ENCODE measurements around the gene STAG1. TPM values are rescaled to one million over a fixed set of nuclear protein-coding genes. Genes with fewer than 3 reads are reported as not detected.
A peak's percentile ranks its signal among the peaks of the same experiment; 100 is the strongest.
"Not testable (repeated sequence)": the region's sequence is repeated elsewhere in the genome, so short reads cannot be mapped to it uniquely, and the experiment has no call there.

The STAG1 gene
- total RNA-seq, 1 donor from 2014 or later, result 18.4 TPM

DNA sequence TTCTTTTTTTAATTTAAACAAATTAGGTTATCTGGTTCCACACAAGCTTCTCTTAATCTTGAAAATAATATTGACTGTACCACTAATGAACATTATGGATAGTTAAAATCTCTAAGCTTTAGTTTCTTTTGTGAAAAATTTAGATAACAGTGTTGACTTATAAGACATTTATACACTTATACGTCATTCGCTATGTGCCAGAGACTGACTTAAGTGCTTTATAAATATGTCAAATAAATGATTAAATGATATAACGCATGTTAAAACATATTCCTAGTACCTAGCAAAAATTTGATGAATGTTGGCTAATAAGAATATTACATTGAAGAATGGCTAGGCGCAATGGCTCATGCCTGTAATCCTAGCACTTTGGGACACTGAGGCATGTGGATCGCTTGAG is 405.7 kb downstream of the STAG1 start:
- intact Hi-C loops (cut with micrococcal nuclease), result no loop called here

DNA sequence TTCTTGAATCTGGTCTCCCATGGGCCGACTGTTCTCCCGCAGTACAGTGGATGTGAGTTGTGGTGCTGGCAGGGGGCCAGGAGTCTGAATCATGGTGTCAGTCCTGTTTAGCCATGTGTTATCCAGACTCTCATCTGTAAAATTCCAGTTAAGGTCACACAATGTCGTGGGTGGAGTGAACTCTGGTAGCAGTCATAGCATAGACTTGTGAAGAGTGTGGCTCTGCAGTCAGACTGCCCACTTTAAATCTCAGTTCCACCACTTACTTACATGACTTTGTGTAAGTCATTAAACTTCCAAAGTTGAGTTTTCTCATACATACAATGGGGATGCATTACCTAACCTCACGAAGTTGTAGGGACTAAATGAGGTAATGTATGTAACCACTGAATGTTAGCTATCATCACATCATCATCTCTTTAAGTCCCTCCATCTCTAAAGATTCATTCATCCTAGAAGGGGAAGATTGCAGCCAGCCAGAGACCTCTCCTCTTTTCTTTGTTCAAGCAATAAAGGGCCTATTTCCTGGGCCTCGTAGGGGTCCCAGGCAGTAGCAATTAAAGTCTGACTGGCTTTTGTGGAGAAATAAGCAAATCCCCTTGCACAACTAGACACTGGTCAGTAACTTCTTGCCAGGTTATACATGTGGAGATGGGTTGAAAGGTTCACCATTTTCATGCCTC is 408.2 kb downstream of the STAG1 start:
- H3K4me3 ChIP-seq, result no peak overlapping the region
- H3K4me1 ChIP-seq, result peaks cover 15% of the 10 kb centered on the region
- no peak overlapping the region for H3K27ac ChIP-seq (replicated peaks)
- H3K27me3 ChIP-seq (ENCODE audit: low read depth), result no peaks in the 10 kb centered on the region
- H3K36me3 ChIP-seq, result peaks cover 54% of the 10 kb centered on the region
- H3K9me3 ChIP-seq (replicated peaks), result no peaks in the 10 kb centered on the region
- intact Hi-C loops (cut with micrococcal nuclease), result no loop called here
- peak; percentile 79 for DNase-seq
- no peak for TF ChIP-seq CTCF (IDR thresholded peaks at IDR 0.05; ENCODE audit: borderline replicate concordance)

More for the DNA sequence above, 405.7 kb downstream of the STAG1 start:
- H3K4me3 ChIP-seq, result no peak overlapping the region
- no peaks in the 10 kb centered on the region for H3K27me3 ChIP-seq (ENCODE audit: low read depth)
- no peaks in the 10 kb centered on the region for H3K9me3 ChIP-seq (replicated peaks)
- H3K27ac ChIP-seq (replicated peaks), result no peak overlapping the region
- peaks cover 34% of the 10 kb centered on the region for H3K36me3 ChIP-seq
- DNase-seq, result no peak
- no peak for TF ChIP-seq CTCF (IDR thresholded peaks at IDR 0.05; ENCODE audit: borderline replicate concordance)
- peaks cover 32% of the 10 kb centered on the region for H3K4me1 ChIP-seq

GRCh38 chr3:136343446-136343845 is 408.7 kb downstream of the STAG1 start:
- no peaks in the 10 kb centered on the region for H3K9me3 ChIP-seq (replicated peaks)
- H3K27me3 ChIP-seq (ENCODE audit: low read depth), result no peaks in the 10 kb centered on the region
- intact Hi-C loops (cut with micrococcal nuclease), result no loop called here
- peaks cover 53% of the 10 kb centered on the region for H3K36me3 ChIP-seq
- DNase-seq, result no peak
- H3K4me1 ChIP-seq, result peaks cover 15% of the 10 kb centered on the region
- H3K4me3 ChIP-seq, result no peak overlapping the region
- H3K27ac ChIP-seq (replicated peaks), result no peak overlapping the region
- no peak for TF ChIP-seq CTCF (IDR thresholded peaks at IDR 0.05; ENCODE audit: borderline replicate concordance)

DNA sequence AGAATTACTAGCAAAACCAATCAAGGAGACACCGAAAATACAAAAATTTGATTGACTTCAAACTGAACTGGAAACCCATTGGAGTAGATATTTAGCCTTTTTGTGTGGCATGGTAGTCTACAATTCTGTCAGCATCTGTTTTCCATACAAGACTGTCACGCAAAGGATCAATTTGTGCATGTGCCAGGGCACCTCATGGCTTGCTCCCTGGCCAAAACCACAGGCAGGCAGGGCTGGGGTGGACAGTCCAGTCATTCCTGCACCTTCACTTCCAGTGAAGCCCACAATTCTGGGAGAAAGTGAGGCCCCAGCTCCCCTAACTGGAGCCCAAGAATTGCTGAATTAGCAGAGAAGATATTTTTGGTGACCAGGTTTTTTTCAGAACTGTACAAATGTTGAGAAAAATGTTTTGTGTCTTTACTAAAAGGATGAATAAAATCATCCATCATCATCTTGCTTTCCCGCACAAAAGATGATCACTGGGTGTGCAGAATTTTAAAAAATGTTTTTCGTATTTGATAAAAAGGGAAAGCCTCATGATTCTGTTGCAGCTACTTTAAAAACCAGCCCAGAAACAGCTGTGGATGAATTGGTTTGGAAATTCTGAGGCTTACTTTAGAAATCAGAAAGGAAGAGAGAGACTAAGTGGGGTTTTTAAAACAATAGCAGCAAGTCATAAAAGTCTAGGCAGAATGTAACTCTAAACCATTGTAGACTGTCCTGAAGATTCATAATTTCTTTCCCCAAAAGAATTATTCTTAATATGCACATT is 415.7 kb downstream of the STAG1 start:
- Histone ChIP-seq H3K27me3 (ENCODE audit: low read depth) (no peaks in the 10 kb centered on the region), H3K9me3 (replicated peaks) (no peaks in the 10 kb centered on the region), H3K27ac (replicated peaks) (no peak overlapping the region), H3K4me1 (no peaks in the 10 kb centered on the region), H3K36me3 (peaks cover 83% of the 10 kb centered on the region), H3K4me3 (no peak overlapping the region)
- no peak for TF ChIP-seq CTCF (IDR thresholded peaks at IDR 0.05; ENCODE audit: borderline replicate concordance)
- intact Hi-C loops (cut with micrococcal nuclease), result no loop called here
- no peak for DNase-seq

GRCh38 chr3:136334726-136335125 is 417.5 kb downstream of the STAG1 start:
- DNase-seq; intact Hi-C loops (cut with micrococcal nuclease); H3K4me1 ChIP-seq; H3K9me3 ChIP-seq (replicated peaks); H3K27me3 ChIP-seq (ENCODE audit: low read depth); H3K4me3 ChIP-seq; H3K27ac ChIP-seq (replicated peaks): not testable (repeated sequence)
- peaks cover 77% of the 10 kb centered on the region for H3K36me3 ChIP-seq

DNA sequence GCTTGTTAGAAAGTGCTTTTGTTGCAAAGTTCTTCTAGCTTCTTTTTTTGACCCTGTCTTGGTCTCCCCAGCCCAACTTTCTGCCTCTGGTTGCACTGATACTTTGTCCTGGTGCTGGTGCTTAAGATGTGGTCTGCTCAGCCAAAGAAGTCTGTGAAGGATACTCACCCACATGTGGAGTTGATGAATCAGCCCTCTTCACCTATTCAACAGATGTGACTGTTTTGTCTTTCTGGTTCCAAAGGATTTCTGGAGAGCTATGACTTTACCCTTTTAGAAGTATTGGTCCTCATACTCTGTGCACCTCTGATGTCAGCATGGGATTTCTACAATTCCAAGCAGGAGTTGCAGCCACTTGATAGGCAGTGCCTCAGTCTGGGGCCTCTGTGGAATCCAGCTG is 418.0 kb downstream of the STAG1 start:
- intact Hi-C loops (cut with micrococcal nuclease), result no loop called here
- no peaks in the 10 kb centered on the region for H3K27me3 ChIP-seq (ENCODE audit: low read depth)
- H3K9me3 ChIP-seq (replicated peaks), result no peaks in the 10 kb centered on the region
- DNase-seq, result no peak
- no peak for TF ChIP-seq CTCF (IDR thresholded peaks at IDR 0.05; ENCODE audit: borderline replicate concordance)
- peaks cover 77% of the 10 kb centered on the region for H3K36me3 ChIP-seq
- no peak overlapping the region for H3K27ac ChIP-seq (replicated peaks)
- H3K4me3 ChIP-seq, result no peak overlapping the region
- no peaks in the 10 kb centered on the region for H3K4me1 ChIP-seq
